ENCODE data around the gene HRH2.

HRH2 gene

DNA sequence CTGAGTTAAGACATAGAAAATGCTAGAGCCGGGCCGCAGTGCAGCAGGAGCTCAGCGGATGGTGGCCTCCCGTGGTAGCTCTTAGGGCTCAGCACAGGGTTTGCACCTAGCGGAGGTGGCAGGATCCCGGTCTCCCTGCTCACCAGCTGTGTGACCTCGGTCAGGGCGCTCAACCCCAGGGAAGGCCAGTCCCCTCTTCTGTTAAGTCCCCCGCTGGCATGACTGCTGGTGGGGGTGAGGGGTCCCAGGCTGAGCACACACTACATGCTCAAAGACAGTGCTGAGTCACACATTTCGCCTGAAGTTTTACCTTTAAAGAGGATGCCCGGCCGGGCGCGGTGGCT is 39.0 kb downstream of the HRH2 start:
- TF ChIP-seq, protein P1, sequence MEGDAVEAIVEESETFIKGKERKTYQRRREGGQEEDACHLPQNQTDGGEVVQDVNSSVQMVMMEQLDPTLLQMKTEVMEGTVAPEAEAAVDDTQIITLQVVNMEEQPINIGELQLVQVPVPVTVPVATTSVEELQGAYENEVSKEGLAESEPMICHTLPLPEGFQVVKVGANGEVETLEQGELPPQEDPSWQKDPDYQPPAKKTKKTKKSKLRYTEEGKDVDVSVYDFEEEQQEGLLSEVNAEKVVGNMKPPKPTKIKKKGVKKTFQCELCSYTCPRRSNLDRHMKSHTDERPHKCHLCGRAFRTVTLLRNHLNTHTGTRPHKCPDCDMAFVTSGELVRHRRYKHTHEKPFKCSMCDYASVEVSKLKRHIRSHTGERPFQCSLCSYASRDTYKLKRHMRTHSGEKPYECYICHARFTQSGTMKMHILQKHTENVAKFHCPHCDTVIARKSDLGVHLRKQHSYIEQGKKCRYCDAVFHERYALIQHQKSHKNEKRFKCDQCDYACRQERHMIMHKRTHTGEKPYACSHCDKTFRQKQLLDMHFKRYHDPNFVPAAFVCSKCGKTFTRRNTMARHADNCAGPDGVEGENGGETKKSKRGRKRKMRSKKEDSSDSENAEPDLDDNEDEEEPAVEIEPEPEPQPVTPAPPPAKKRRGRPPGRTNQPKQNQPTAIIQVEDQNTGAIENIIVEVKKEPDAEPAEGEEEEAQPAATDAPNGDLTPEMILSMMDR (IDR thresholded peaks at IDR 0.05; ENCODE audit: low read depth, low read length), result no peak
- DNase-seq (ENCODE audit: extremely low read depth, low read depth), result no peak

DNA sequence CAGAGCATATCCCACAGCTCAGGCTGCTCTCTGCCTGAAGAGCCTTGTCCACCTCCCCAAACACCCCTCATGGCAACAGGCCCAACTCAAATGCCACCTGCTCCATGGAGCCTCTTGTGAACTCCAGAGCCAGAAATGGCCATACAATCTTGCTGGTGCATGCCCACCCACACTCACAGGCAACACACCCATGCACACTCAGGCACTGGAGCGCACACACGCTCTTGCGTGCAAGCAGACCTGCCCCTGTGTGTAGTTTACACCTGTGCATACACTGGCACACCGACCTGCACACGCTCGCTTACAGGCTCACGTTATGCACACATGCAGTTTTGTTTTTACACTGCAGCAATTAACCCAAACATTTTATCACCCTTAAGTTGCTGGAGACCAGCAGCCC is 40.0 kb downstream of the HRH2 start:
- no peak for DNase-seq (ENCODE audit: extremely low read depth, low read depth)
- TF ChIP-seq, protein P1 (IDR thresholded peaks at IDR 0.05; ENCODE audit: low read depth, low read length), result no peak

DNA sequence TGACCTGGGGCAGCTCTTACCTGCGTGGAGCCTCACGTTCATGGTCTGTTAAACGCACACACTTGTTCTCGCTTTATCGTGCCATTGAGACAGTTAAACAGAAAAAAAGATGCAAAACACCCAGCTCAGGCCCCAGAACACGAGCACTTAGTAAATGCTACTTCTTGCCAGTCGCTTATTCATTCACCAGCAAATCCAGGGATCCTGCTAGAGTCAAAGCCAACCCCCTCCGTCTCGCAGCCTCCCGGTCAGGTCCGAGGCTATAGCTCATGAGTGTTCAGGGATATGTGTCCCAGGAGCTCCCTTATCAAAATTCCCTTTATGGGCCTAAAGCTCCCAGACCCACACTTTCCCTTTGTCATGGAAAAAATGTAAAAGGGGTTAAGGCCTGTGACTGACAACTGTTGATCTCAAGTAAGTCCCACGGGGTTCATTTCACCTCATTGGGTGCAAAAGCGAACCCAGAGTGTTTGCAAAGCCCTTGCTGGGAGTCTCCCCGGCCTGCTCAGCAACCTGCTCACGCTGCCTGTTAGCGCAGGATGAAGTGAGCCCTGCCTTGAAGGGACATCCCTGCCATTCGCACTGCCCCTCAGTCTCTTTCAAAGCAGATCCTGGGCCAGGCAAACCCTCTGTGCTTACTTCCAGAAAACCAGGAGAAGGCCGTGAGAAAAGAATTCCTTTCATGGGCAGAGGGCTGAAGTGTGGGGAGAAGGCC is 40.7 kb downstream of the HRH2 start:
- TF ChIP-seq, protein P1 (IDR thresholded peaks at IDR 0.05; ENCODE audit: low read depth, low read length), result no peak
- no peak for DNase-seq (ENCODE audit: extremely low read depth, low read depth)

DNA sequence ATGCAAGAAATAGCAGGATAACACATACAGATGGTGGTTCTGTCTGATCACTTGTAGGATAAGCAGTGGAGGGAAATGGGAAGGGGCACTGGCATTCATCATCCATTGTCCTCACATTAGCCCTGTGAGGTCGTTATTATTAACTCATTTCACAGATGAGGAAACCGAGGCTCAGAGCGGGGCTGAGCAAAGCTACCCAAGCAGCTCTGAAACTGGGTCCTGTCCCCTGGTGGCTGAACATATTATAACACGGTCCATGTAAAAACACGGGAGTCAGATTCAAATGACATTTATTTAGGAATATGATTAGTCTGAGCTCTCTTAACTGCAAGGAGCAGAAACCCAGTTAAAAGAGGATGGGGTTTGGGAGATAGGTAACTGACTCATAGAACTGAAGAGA is 43.1 kb downstream of the HRH2 start:
- DNase-seq (ENCODE audit: extremely low read depth, low read depth), result no peak
- TF ChIP-seq, protein P1 (IDR thresholded peaks at IDR 0.05; ENCODE audit: low read depth, low read length), result no peak

DNA sequence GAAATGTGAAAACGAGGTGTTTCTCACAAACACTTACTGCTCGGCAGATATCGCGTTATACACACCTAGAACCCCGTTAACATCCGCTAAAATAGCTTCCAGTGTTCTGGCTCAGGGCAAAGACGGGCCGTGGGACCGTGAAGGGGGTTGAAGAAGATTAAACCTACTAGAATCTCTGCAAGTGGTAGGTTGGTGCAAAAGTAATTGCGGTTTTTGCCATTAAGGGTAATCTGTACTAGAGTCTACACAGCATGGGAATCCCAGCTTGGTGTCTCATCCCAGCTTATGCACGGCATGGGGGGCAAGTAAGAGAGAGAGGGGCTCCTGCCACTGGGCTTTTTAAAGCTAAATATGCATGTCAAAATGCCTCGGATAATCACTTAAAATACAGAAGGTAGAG is 43.9 kb downstream of the HRH2 start:
- DNase-seq (ENCODE audit: extremely low read depth, low read depth), result no peak
- TF ChIP-seq, protein P1 (IDR thresholded peaks at IDR 0.05; ENCODE audit: low read depth, low read length), result no peak

DNA sequence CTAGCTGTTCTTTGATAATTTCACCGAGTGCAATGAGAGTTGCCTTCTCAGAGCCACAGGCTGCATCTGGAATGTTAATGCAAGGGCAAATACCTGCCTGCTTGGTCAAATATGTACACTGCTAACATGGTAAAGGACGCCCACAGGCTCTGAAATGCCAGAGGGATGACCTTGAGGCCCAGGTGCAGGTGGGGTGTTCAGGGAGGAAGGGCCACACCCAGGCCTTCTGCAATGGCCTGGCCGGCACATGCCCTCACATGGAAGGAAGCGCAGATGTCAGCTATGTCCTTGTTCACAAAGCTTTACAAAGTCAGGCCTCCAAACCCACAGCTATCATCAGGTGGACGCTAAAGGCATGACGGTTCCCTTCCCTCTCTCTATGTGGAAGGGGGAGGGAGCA is 48.6 kb downstream of the HRH2 start:
- TF ChIP-seq, protein P1 (IDR thresholded peaks at IDR 0.05; ENCODE audit: low read depth, low read length), result no peak
- no peak for DNase-seq (ENCODE audit: extremely low read depth, low read depth)

DNA sequence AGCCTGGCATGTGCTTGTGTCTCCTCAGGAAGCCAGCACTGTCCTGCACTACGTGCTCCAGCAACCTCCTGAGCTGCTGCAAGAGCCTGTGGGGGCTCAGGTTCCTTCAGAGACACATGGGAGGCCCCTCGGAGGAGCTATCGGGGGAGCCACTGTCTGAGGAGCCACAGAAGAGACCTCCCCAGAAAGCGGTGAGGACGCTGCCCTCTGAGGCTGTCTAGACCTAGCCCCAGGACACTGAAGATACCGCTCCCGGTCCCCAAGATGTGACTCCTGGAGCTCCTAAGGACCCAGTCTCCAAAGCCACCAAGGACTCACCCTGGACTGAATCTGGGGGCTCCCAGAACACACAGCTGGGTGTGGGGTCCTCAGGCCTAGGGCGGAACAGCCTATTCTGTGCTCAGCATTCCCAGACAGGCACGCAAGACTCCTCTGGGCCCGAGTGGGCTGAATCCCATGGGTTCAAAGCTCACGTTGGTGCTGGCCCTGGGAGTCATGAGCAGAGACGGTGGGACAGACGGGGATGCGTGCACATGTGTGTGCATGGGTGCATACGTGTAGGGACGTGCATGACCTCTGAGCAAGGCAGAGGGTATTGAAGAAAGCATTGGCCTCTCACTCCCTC is 50.0 kb downstream of the HRH2 start:
- TF ChIP-seq, protein P1 (IDR thresholded peaks at IDR 0.05; ENCODE audit: low read depth, low read length), result no peak
- DNase-seq (ENCODE audit: extremely low read depth, low read depth), result no peak
